Mucosa of gallbladder (tissue), 1 donor: ENCODE data around the gene CCZ1B. TPM values are rescaled to one million over a fixed set of nuclear protein-coding genes. Genes with fewer than 3 reads are reported as not detected.
A peak's percentile ranks its signal among the peaks of the same experiment; 100 is the strongest.
"Not testable (repeated sequence)": the region's sequence is repeated elsewhere in the genome, so short reads cannot be mapped to it uniquely, and the experiment has no call there.

Experiments
- DNase-seq: peaks from one replicate; pipeline ENCODE4 v3.0.0-alpha.2; 2020; ENCODE audit warnings: low spot score
- total RNA-seq: library from RNA; stranded (reverse); gene quantifications from one replicate; pipeline ENCODE4 v1.2.1, GENCODE V29; 2021
- donor health status: DM: no; HTN: no; CAD: no.

Gene CCZ1B
- total RNA-seq, result 47.2 TPM

GRCh38 chr7:6826151-6826550 lies at the start of gene CCZ1B:
TSS of gene CCZ1B (minus strand) at chr7:6826275. CDS start at chr7:6826197, 78 bp downstream.
- DNase-seq, result peak; percentile 72

- not testable (repeated sequence) for DNase-seq
These were observed 48.9 kb upstream of the CCZ1B start for GRCh38 chr7:6875022-6875421.

DNA sequence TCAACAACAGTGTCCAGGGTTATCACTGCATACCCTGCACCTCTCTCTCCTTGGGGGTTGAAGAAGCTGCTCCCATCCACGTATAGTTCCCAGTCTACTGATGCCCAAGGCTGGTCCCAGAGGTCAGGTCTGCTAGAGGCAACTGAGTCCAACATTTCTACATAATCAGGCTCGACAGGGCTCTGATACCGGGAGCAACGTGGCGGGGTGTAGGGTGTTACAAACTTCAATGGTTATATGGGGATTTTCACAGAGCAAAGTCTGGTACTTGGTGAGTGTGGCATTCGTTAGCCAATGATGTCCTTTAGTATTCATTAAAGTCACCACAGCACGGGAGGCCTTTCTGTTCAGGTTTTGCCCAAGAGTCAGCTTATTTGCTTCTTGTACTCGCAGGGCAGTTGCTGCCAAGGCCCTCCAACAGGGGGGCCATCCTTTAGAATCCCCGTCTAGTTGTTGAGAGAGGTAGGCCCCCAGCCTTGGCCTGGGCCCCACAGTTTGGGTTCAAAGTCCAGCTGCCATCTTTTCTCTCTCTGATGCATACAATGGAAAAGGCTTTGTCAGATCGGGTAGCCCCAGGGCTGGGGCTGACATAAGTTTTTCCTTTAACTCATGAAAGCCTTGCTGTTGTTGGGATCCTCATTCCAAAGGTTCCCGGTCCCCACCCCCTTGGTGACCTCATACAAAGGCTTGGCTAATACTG lies 46.3 kb upstream of the CCZ1B start:
- DNase-seq, result not testable (repeated sequence)

GRCh38 chr7:6871421-6872144 lies 45.5 kb upstream of the CCZ1B start:
- peak; percentile 73 for DNase-seq

GRCh38 chr7:6864751-6865150 lies 38.7 kb upstream of the CCZ1B start:
- not testable (repeated sequence) for DNase-seq

GRCh38 chr7:6864188-6864587 lies 38.1 kb upstream of the CCZ1B start:
- not testable (repeated sequence) for DNase-seq

- DNase-seq, result not testable (repeated sequence)
These were observed 36.8 kb upstream of the CCZ1B start for GRCh38 chr7:6862876-6863275.

- peak; percentile 76 for DNase-seq
These were observed 31.7 kb upstream of the CCZ1B start for GRCh38 chr7:6857721-6858314.

- not testable (repeated sequence) for DNase-seq
These were observed 29.6 kb upstream of the CCZ1B start for GRCh38 chr7:6855563-6856131.

DNA sequence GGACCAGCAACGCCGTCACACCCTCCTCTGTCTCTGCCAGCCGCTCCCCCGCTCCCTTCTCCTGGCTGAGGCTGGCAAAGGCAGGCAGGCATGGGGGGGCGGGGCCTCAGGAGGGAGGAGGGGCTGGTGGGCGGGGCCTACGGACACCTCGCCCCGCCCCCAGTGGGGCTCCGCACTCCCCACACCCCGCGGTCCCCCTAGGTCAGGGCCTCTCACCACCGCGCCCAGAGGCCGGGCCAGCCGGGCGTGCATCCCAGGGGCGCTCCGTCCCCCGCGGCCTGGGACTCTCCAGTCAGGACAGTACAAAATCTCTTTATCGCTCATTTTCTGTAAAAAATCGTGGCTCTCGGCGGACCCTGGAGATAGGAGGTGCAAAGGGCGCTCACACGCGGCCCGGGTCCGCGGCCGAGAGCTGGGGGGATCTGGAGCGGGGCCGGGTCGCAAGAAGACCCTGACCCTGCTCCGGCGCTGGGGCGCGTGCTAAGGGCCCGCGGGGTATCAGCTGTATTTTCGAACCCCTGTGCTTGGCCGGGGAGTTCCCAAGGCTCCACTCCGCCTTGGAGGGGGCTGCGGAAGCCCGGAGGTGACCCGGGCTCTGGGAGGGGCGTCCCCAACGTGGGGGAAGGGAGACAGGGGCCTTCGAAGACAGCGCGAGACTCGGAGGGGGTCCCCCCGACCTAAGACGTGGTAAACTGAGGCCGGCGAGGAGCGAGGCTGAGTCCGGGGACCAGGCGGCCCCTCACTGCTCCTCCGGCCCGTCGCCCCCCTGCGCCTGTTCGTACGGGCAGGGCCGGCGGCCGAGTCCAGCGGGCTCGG lies 28.9 kb upstream of the CCZ1B start:
- not testable (repeated sequence) for DNase-seq

- not testable (repeated sequence) for DNase-seq
These were observed 27.6 kb upstream of the CCZ1B start for GRCh38 chr7:6853681-6854080.

DNA sequence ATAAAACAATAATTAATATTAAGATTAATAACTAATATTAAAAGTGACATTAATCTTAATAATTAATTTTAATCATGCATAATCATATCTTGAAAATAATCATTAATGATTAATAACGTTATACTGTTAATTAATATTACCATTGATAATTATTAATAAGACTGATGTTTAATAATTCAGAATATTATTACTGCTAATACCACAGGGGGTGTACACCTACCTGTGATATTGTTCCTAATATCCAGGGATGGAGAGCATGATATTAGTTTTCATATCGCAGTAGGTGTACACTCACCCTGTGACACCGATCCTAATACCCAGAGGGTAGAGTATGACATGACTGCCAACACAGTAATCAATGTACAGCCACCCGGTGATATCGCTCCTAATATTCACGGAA lies 23.1 kb upstream of the CCZ1B start:
- not testable (repeated sequence) for DNase-seq

- not testable (repeated sequence) for DNase-seq
These were observed 21.7 kb upstream of the CCZ1B start for GRCh38 chr7:6847751-6848150.

DNA sequence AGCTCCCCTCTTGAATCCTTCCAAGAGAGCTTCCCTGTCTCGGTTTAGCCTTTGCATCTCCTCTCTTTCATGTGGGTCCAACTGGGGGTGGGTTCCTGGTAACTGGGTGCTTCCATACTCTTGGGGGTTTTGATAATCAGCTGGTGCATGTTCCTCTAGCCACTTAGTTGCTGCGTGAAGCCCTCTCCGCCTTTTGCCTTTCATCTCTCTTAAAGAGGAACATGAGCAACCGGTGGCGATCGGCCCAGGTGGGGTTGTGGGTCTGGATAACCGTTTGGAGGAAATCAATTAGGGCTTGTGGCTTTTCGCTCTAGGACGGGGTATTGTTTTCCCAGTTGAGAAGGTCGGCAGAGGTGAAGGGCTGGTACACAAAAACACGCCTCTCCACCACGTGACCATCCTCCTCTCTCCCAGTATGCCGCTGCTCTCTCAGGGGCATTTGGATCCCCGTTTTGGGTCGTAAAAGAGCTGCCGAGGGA lies 19.9 kb upstream of the CCZ1B start:
- DNase-seq, result not testable (repeated sequence)

DNA sequence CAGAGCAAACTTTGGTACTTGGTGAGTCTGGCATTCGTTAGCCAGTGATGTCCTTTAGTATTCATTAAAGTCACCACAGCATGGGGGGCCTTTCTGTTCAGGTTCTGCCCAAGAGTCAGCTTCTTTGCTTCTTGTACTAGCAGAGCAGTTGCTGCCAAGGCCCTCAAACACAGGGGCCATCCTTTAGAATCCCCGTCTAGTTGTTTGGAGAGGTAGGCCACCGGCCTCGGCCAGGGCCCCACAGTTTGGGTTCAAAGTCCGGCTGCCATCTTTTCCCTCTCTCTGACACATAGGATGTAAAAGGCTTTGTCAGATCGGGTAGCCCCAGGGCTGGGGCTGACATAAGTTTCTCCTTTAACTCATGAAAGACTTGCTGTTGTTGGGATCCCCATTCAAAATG lies 17.6 kb upstream of the CCZ1B start:
- not testable (repeated sequence) for DNase-seq

DNA sequence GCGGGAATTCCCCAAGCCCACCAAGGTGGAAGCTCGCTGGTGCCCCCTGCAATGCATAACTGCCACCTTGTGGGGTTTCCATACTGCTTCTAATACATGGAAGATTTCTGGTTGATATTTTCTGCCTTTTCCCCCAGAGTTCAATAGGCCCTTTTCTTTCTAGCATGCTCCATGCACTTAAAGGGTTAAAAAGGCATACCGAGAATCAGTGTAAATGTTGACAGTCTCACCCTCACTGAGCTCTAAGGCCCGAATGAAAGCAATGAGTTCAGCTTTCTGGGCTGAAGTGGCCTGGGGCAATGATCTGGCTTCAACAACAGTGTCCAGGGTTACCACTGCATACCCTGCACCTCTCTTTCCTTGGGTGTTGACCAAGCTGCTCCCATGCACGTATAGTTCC lies 17.0 kb upstream of the CCZ1B start:
- DNase-seq, result not testable (repeated sequence)

GRCh38 chr7:6842278-6842921 lies 16.3 kb upstream of the CCZ1B start:
- not testable (repeated sequence) for DNase-seq

DNA sequence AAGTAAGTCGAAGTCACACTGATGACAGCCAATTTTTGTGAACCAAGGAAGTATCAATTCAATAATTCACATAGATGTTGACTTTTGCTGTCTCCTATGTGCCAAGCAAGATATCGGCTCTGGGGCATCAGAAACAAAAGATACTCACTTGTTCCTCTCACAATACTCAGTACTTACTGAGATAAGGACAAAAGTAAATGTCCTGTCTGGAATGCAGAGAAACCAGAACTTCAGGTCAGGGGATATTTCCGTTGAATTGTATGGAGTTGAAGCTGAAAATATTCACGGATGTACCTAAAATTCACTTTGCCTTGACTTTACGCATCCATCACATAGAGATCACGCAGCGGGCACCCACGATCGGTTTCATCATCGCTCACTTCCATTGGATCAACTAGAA lies 11.0 kb upstream of the CCZ1B start:
- not testable (repeated sequence) for DNase-seq

GRCh38 chr7:6835521-6835920 lies 9.4 kb upstream of the CCZ1B start:
- not testable (repeated sequence) for DNase-seq

DNA sequence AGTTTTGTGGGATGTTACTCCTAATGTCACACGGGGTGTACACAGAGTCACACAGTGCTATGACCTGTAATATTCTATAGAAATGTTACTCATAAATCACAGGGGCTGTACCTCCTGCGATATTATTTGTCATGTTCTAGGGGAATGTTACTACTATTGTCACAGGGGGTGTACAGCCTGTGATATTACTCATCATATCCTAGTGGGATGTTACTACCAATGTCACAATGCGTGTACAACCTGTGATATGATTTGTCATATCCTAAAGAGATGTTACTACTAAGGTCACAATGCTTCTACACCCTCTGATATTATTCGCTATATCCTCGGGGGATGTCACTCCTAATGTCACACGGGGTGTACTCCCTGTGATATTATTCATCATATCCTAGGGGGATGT lies 7.6 kb upstream of the CCZ1B start:
- no peak for DNase-seq
